GM12865 (cell line): ENCODE measurements around the gene MRC2.

Source experiments
- DNase-seq: peaks from one replicate; pipeline ENCODE4 v3.0.0; 2010; ENCODE audit warnings: low read depth
- H3K4me3 ChIP-seq: 2 replicates; pipeline ENCODE4 v1.5.1; 2011; ENCODE audit warnings: mild to moderate bottlenecking, low read depth, low read length, control low read depth
- CTCF ChIP-seq: IDR thresholded peaks from 2 replicates; pipeline ENCODE4 v1.5.1; 2011; ENCODE audit warnings: low read length, control low read depth, low read depth, inconsistent platforms; ENCODE audit not compliant: insufficient read depth; ENCODE audit errors: missing control alignments

Gene MRC2

GRCh38 chr17:62705156-62705777 is 77.8 kb downstream of the MRC2 start:
- DNase-seq = no peak
- H3K4me3 ChIP-seq = no peak overlapping the region
- TF ChIP-seq CTCF = no peak

GRCh38 chr17:62705778-62706597 is 78.5 kb downstream of the MRC2 start:
- no peak for TF ChIP-seq CTCF
- DNase-seq = no peak
- H3K4me3 ChIP-seq = no peak overlapping the region

- no peak overlapping the region for H3K4me3 ChIP-seq
- no peak for TF ChIP-seq CTCF
- DNase-seq = no peak
These were observed 79.3 kb downstream of the MRC2 start for GRCh38 chr17:62706598-62707424.

GRCh38 chr17:62707425-62707739 is 79.9 kb downstream of the MRC2 start:
- no peak overlapping the region for H3K4me3 ChIP-seq
- no peak for TF ChIP-seq CTCF
- DNase-seq = no peak

- no peak for TF ChIP-seq CTCF
- H3K4me3 ChIP-seq = no peak overlapping the region
- DNase-seq = no peak
These were observed 81.1 kb downstream of the MRC2 start for GRCh38 chr17:62708587-62708986.

- TF ChIP-seq CTCF = no peak
- H3K4me3 ChIP-seq = no peak overlapping the region
- DNase-seq = no peak
These were observed 84.7 kb downstream of the MRC2 start for GRCh38 chr17:62712171-62712581.
